SK-N-SH treated with all-trans-retinoic acid at 6 μM for 48 hours (cell line): ENCODE data around the gene RFPL2.

Source experiments
- ATAC-seq: fragments of 200-7000 bp; cut with Tn5 transposase; 3 replicates; pipeline ENCODE4 v1.9.1; 2020; ENCODE audit warnings: mild to moderate bottlenecking, moderate library complexity
- ARNTL ChIP-seq: fragments of 450-650 bp; formaldehyde crosslinking; IDR thresholded peaks from 2 replicates; pipeline ENCODE4 v1.5.0; 2020; ENCODE audit warnings: low read depth, mild to moderate bottlenecking, moderate library complexity, borderline replicate concordance
- BACH2 ChIP-seq: fragments of 250-450 bp; sonication (Bioruptor Pico); IDR thresholded peaks from 2 replicates; pipeline ENCODE4 v1.9.0; 2021; ENCODE audit warnings: mild to moderate bottlenecking, borderline replicate concordance
- CSDC2 ChIP-seq: fragments of 250-450 bp; sonication (Bioruptor Pico); IDR thresholded peaks from 2 replicates; pipeline ENCODE4 v1.5.0; 2020; ENCODE audit warnings: mild to moderate bottlenecking, moderate library complexity
- ESRRG ChIP-seq: fragments of 250-450 bp; sonication (Bioruptor Pico); IDR thresholded peaks from 2 replicates; pipeline ENCODE4 v1.6.1; 2021; ENCODE audit warnings: mild to moderate bottlenecking
- GLIS3 ChIP-seq: fragments of 250-450 bp; sonication (Bioruptor Pico); IDR thresholded peaks from 2 replicates; pipeline ENCODE4 v1.5.0; 2020; ENCODE audit warnings: mild to moderate bottlenecking, moderate library complexity
- ISL1 ChIP-seq: fragments of 250-450 bp; sonication (Bioruptor Pico); IDR thresholded peaks from 2 replicates; pipeline ENCODE4 v2.1.2; 2022; ENCODE audit warnings: mild to moderate bottlenecking, moderate library complexity
- OSR1 ChIP-seq: fragments of 250-450 bp; sonication (Bioruptor Pico); IDR thresholded peaks from 2 replicates; pipeline ENCODE4 v1.8.0; 2022; ENCODE audit warnings: moderate library complexity, mild to moderate bottlenecking, inconsistent platforms
- PATZ1 ChIP-seq: fragments of 250-450 bp; sonication (Bioruptor Pico); IDR thresholded peaks from 2 replicates; pipeline ENCODE4 v1.8.0; 2020; ENCODE audit warnings: mild to moderate bottlenecking, moderate library complexity, borderline replicate concordance
- PPARA ChIP-seq: fragments of 250-450 bp; sonication (Bioruptor Pico); IDR thresholded peaks from 2 replicates; pipeline ENCODE4 v1.5.0; 2020; ENCODE audit warnings: mild to moderate bottlenecking, borderline replicate concordance
- RARB ChIP-seq: fragments of 250-450 bp; sonication (Bioruptor Pico); IDR thresholded peaks from 2 replicates; pipeline ENCODE4 v1.8.0; 2021; ENCODE audit warnings: mild to moderate bottlenecking, moderate library complexity
- TCF4 ChIP-seq: fragments of 250-450 bp; sonication (Bioruptor Pico); IDR thresholded peaks from 2 replicates; pipeline ENCODE4 v1.8.0; 2021; ENCODE audit warnings: mild to moderate bottlenecking, moderate library complexity, borderline replicate concordance
- TOX ChIP-seq: fragments of 250-450 bp; sonication (Bioruptor Pico); IDR thresholded peaks from 2 replicates; pipeline ENCODE4 v1.8.0; 2021; ENCODE audit warnings: mild to moderate bottlenecking, moderate library complexity, borderline replicate concordance
- TSHZ2 ChIP-seq: fragments of 250-450 bp; sonication (Bioruptor Pico); IDR thresholded peaks from 2 replicates; pipeline ENCODE4 v1.5.0; 2020; ENCODE audit warnings: mild to moderate bottlenecking, moderate library complexity
- ZC3H10 ChIP-seq: fragments of 250-450 bp; sonication (Bioruptor Pico); IDR thresholded peaks from 2 replicates; pipeline ENCODE4 v1.5.1; 2021; ENCODE audit warnings: mild to moderate bottlenecking, moderate library complexity
- ZFP3 ChIP-seq: fragments of 250-450 bp; sonication (Bioruptor Pico); IDR thresholded peaks from 2 replicates; pipeline ENCODE4 v1.5.0; 2020; ENCODE audit warnings: mild to moderate bottlenecking, moderate library complexity
- ZFP30 ChIP-seq: fragments of 450-650 bp; formaldehyde crosslinking; IDR thresholded peaks from 2 replicates; pipeline ENCODE4 v1.5.0; 2022; ENCODE audit warnings: mild to moderate bottlenecking, moderate library complexity
- ZNF565 ChIP-seq: fragments of 450-650 bp; formaldehyde crosslinking; conservative IDR thresholded peaks from 2 replicates; pipeline ENCODE4 v1.5.0; 2020; ENCODE audit warnings: low read depth, mild to moderate bottlenecking, moderate library complexity
- ZNF70 ChIP-seq: fragments of 450-650 bp; formaldehyde crosslinking; IDR thresholded peaks from 2 replicates; pipeline ENCODE4 v1.5.0; 2020; ENCODE audit warnings: mild to moderate bottlenecking, moderate library complexity
- ZNF8 ChIP-seq: fragments of 450-650 bp; formaldehyde crosslinking; IDR thresholded peaks from 2 replicates; pipeline ENCODE4 v1.5.0; 2020; ENCODE audit warnings: mild to moderate bottlenecking, moderate library complexity
- TF ChIP-seq, protein P1 (sequence below): fragments of 250-450 bp; sonication (Bioruptor Pico); IDR thresholded peaks from 2 replicates; pipeline ENCODE4 v1.5.1; 2020; ENCODE audit warnings: low read depth, mild to moderate bottlenecking, moderate library complexity
- TF ChIP-seq, protein P2 (sequence below): fragments of 250-450 bp; sonication (Bioruptor Pico); IDR thresholded peaks from 2 replicates; pipeline ENCODE4 v1.8.0; 2021; ENCODE audit warnings: low read depth, mild to moderate bottlenecking, moderate library complexity, borderline replicate concordance
- TF ChIP-seq, protein P3 (sequence below): fragments of 250-450 bp; sonication (Bioruptor Pico); IDR thresholded peaks from 2 replicates; pipeline ENCODE4 v1.5.1; 2021; ENCODE audit warnings: mild to moderate bottlenecking, moderate library complexity

Gene RFPL2

DNA sequence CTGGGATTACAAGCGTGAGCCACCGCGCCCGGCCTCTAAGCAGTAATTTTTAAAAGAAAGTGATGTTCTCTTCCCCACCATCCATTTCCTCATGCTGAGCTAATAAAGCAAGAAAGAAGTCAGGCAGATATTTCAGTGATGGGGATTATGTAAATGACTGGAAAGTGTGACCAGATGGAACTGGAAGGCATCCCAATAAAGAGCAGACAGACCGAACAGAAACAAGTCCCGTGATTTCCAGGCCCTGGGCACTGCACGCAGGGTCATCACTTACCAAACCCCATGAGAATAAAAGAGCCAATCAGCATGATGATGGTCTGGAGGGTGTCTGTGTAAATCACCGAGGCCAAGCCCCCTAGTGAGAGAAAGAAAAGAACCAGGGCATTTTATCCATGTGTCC lies 32.1 kb upstream of the RFPL2 start:
- no peak for ATAC-seq

GRCh38 chr22:32233091-32233490 lies 28.2 kb upstream of the RFPL2 start:
- TF ChIP-seq ZNF8 (CRISPR knock-in tag) (no peak), ZC3H10 (CRISPR knock-in tag) (no peak), ZNF565 (CRISPR knock-in tag) (no peak), TOX (no peak), BACH2 (no peak), GLIS3 (no peak), ZFP3 (CRISPR knock-in tag) (no peak), ZFP30 (CRISPR knock-in tag) (no peak), RARB (CRISPR knock-in tag) (no peak), ARNTL (CRISPR knock-in tag) (no peak), ISL1 (CRISPR knock-in tag) (no peak), CSDC2 (no peak), PPARA (CRISPR knock-in tag) (no peak), ZNF70 (CRISPR knock-in tag) (no peak), OSR1 (CRISPR knock-in tag) (no peak), TSHZ2 (CRISPR knock-in tag) (no peak), ESRRG (no peak)
- TF ChIP-seq, protein P1, sequence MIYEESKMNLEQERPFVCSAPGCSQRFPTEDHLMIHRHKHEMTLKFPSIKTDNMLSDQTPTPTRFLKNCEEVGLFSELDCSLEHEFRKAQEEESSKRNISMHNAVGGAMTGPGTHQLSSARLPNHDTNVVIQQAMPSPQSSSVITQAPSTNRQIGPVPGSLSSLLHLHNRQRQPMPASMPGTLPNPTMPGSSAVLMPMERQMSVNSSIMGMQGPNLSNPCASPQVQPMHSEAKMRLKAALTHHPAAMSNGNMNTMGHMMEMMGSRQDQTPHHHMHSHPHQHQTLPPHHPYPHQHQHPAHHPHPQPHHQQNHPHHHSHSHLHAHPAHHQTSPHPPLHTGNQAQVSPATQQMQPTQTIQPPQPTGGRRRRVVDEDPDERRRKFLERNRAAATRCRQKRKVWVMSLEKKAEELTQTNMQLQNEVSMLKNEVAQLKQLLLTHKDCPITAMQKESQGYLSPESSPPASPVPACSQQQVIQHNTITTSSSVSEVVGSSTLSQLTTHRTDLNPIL (CRISPR knock-in tag), result no peak
- TF ChIP-seq, protein P2, sequence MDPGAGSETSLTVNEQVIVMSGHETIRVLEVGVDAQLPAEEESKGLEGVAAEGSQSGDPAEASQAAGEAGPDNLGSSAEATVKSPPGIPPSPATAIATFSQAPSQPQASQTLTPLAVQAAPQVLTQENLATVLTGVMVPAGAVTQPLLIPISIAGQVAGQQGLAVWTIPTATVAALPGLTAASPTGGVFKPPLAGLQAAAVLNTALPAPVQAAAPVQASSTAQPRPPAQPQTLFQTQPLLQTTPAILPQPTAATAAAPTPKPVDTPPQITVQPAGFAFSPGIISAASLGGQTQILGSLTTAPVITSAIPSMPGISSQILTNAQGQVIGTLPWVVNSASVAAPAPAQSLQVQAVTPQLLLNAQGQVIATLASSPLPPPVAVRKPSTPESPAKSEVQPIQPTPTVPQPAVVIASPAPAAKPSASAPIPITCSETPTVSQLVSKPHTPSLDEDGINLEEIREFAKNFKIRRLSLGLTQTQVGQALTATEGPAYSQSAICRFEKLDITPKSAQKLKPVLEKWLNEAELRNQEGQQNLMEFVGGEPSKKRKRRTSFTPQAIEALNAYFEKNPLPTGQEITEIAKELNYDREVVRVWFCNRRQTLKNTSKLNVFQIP, result no peak
- TF ChIP-seq, protein P3, sequence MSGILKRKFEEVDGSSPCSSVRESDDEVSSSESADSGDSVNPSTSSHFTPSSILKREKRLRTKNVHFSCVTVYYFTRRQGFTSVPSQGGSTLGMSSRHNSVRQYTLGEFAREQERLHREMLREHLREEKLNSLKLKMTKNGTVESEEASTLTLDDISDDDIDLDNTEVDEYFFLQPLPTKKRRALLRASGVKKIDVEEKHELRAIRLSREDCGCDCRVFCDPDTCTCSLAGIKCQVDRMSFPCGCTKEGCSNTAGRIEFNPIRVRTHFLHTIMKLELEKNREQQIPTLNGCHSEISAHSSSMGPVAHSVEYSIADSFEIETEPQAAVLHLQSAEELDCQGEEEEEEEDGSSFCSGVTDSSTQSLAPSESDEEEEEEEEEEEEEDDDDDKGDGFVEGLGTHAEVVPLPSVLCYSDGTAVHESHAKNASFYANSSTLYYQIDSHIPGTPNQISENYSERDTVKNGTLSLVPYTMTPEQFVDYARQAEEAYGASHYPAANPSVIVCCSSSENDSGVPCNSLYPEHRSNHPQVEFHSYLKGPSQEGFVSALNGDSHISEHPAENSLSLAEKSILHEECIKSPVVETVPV (CRISPR knock-in tag), result no peak
- ATAC-seq, result no peak

More for the DNA sequence above, 32.1 kb upstream of the RFPL2 start:
- no peak for TF ChIP-seq ZNF8 (CRISPR knock-in tag)
- TF ChIP-seq TOX, result no peak
- no peak for TF ChIP-seq TCF4 (CRISPR knock-in tag)
- no peak for TF ChIP-seq BACH2
- no peak for TF ChIP-seq ZFP3 (CRISPR knock-in tag)
- no peak for TF ChIP-seq ARNTL (CRISPR knock-in tag)

DNA sequence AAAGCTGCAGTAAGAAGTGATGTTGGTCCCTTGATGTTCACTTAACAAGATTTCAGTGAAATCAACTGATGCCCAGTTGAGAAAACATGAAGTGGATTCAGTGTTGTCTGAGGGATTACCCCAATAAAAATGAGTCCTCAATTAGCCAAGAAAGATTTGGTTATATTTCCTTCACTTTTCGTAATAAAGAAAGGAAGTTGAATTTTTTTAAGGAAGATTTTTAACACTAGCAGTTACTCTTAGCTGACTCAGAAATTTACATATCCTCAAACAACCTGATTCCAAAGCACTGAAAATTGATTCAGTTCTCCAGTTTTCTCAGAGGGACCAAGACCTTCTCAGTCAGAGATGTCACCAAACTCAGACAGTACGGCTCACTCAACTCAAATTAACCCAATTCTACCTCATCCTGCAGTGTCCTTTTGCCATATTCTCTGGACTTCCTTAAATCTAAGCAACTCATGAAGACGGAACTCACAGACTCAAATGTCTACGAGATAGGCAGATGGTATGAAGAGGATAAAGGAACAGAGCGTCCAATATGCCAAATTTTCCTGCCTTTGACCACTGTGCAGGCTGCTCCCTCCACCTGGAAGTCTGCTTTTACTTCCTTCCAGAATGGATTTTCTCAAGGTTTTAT lies 27.4 kb upstream of the RFPL2 start:
- no peak for TF ChIP-seq BACH2
- TF ChIP-seq, protein P3 (CRISPR knock-in tag), result no peak
- no peak for TF ChIP-seq TCF4 (CRISPR knock-in tag)
- no peak for TF ChIP-seq TOX
- TF ChIP-seq ZFP3 (CRISPR knock-in tag), result no peak
- TF ChIP-seq ZFP30 (CRISPR knock-in tag), result no peak
- no peak for TF ChIP-seq ZNF565 (CRISPR knock-in tag)
- no peak for TF ChIP-seq ISL1 (CRISPR knock-in tag)
- TF ChIP-seq PATZ1 (CRISPR knock-in tag), result no peak
- TF ChIP-seq ESRRG, result no peak
- no peak for TF ChIP-seq PPARA (CRISPR knock-in tag)
- TF ChIP-seq RARB (CRISPR knock-in tag), result no peak
- TF ChIP-seq, protein P2, result no peak
- no peak for ATAC-seq
